ENCODE data around the gene GPBAR1. TPM values are rescaled to one million over a fixed set of nuclear protein-coding genes. Genes with fewer than 3 reads are reported as not detected.

GPBAR1 gene
- polyA plus RNA-seq, 1 of the 3 experiments (the other 2 are of a cell fraction), result 0.13 TPM

GRCh38 chr2:218267259-218267658 is 6.4 kb downstream of the GPBAR1 start:
- peaks cover 10 to 30% of the 10 kb centered on the region in 2 experiments; a peak in 1 of 4 replicates for H3K4me1 ChIP-seq (ENCODE audit: control insufficient read depth in 1 of 2, insufficient read depth in 2 of 2, low read depth in 1 of 2, low read length in 1 of 2)
- no peaks in the 10 kb centered on the region for H3F3A ChIP-seq (replicated peaks; ENCODE audit: insufficient read depth)
- H3K9me3 ChIP-seq, result no peaks in the 10 kb centered on the region
- no peak overlapping the region for H3K4me3 ChIP-seq (ENCODE audit: low read depth in 2 of 2, low read length in 1 of 2)
- no peak overlapping the region for H3K4me2 ChIP-seq
- DNase-seq, result no peak
- H3K36me3 ChIP-seq (replicated peaks in 1 of 2; ENCODE audit: control insufficient read depth in 1 of 2, insufficient read depth in 2 of 2, low read length in 1 of 2), result peaks cover 11 to 48% of the 10 kb centered on the region in 2 experiments
- H2AFZ ChIP-seq (ENCODE audit: low read depth), result no peak overlapping the region
- H3K27me3 ChIP-seq (ENCODE audit: insufficient read depth), result no peaks in the 10 kb centered on the region
- H3K79me2 ChIP-seq (ENCODE audit: insufficient read depth), result peaks cover 48% of the 10 kb centered on the region
- WGBS (ENCODE audit: low lambda C conversion rate), result 92% methylated on average over 6 of the region's 6 CpGs
- TF ChIP-seq NFIC (IDR thresholded peaks at IDR 0.05; ENCODE audit: borderline replicate concordance) (no peak), FOSL2 (IDR thresholded peaks at IDR 0.05; ENCODE audit: borderline replicate concordance, low read depth) (no peak), FOXJ3 (CRISPR knock-in tag; IDR thresholded peaks at IDR 0.05) (no peak), POLR2AphosphoS5 (IDR thresholded peaks at IDR 0.05; ENCODE audit: low read depth, low read length) (no peak), EZH2phosphoT487 (IDR thresholded peaks at IDR 0.05; ENCODE audit: borderline replicate concordance, low read depth) (no peak), PBX3 (IDR thresholded peaks at IDR 0.05) (no peak), GABPA (IDR thresholded peaks at IDR 0.05; ENCODE audit: low read depth) (no peak), EP300 (IDR thresholded peaks at IDR 0.05; ENCODE audit: borderline replicate concordance in 1 of 2, low read depth in 1 of 2, low read length in 1 of 2) (no peak), MXI1 (IDR thresholded peaks at IDR 0.05; ENCODE audit: low read depth, low read length) (no peak), RXRA (IDR thresholded peaks at IDR 0.05; ENCODE audit: borderline replicate concordance, low read depth) (no peak), YY1 (IDR thresholded peaks at IDR 0.05; ENCODE audit: low read depth) (no peak), SMC3 (IDR thresholded peaks at IDR 0.05; ENCODE audit: low read depth, low read length) (no peak), REST (IDR thresholded peaks at IDR 0.05; ENCODE audit: low read depth, low read length) (no peak)
- TF ChIP-seq, protein P1, sequence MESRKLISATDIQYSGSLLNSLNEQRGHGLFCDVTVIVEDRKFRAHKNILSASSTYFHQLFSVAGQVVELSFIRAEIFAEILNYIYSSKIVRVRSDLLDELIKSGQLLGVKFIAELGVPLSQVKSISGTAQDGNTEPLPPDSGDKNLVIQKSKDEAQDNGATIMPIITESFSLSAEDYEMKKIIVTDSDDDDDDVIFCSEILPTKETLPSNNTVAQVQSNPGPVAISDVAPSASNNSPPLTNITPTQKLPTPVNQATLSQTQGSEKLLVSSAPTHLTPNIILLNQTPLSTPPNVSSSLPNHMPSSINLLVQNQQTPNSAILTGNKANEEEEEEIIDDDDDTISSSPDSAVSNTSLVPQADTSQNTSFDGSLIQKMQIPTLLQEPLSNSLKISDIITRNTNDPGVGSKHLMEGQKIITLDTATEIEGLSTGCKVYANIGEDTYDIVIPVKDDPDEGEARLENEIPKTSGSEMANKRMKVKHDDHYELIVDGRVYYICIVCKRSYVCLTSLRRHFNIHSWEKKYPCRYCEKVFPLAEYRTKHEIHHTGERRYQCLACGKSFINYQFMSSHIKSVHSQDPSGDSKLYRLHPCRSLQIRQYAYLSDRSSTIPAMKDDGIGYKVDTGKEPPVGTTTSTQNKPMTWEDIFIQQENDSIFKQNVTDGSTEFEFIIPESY (IDR thresholded peaks at IDR 0.05; ENCODE audit: borderline replicate concordance, low read depth), result no peak
- TF ChIP-seq, protein P2, sequence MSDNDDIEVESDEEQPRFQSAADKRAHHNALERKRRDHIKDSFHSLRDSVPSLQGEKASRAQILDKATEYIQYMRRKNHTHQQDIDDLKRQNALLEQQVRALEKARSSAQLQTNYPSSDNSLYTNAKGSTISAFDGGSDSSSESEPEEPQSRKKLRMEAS (IDR thresholded peaks at IDR 0.05; ENCODE audit: low read depth), result no peak
- H3K9ac ChIP-seq, result no peak overlapping the region
- H4K20me1 ChIP-seq (ENCODE audit: insufficient read depth), result peaks cover 6% of the 10 kb centered on the region; the same call in 1 of the 2 replicates
- no peak overlapping the region for H3K27ac ChIP-seq (ENCODE audit: low read depth in 2 of 2, low read length in 1 of 2)
- ChIA-PET CTCF (interaction anchor here (0.7 to 1.2 kb wide), 2 partner anchors 253 to 420 kb away, joined by 3 read pairs; no protein-coding TSS in a partner anchor), POLR2A (no interaction called here)
- H3K9me2 ChIP-seq, result no peaks in the 10 kb centered on the region

Data from SK-N-SH (cell line).